GM19463 (cell line): ENCODE measurements around the gene LY6G6C.
"Not testable (repeated sequence)": the region's sequence is repeated elsewhere in the genome, so short reads cannot be mapped to it uniquely, and the experiment has no call there.

ENCODE experiments used
- ATAC-seq: cut with Tn5 transposase; IDR thresholded peaks from one replicate; pipeline ENCODE4 v1.9.1; 2021; ENCODE audit warnings: mild to moderate bottlenecking, moderate library complexity; ENCODE audit not compliant: unreplicated experiment

LY6G6C gene

DNA sequence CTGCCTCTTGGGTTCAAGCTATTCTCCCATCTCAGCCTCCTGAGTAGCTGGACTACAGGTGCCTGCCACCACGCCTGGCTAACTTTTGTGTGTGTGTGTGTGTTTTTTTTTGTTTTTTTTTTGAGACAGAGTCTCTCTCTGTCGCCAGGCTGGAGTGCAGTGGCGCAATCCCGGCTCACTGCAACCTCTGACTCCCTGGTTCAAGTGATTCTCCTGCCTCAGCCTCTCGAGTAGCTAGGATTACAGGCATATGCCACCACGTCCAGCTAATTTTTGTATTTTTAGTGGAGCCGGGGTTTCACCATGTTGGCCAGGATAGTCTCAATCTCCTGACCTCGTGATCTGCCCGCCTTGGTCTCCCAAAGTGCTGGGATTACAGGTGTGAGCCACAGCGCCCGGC, 12.4 kb downstream of the LY6G6C start:
- ATAC-seq = not testable (repeated sequence)

DNA sequence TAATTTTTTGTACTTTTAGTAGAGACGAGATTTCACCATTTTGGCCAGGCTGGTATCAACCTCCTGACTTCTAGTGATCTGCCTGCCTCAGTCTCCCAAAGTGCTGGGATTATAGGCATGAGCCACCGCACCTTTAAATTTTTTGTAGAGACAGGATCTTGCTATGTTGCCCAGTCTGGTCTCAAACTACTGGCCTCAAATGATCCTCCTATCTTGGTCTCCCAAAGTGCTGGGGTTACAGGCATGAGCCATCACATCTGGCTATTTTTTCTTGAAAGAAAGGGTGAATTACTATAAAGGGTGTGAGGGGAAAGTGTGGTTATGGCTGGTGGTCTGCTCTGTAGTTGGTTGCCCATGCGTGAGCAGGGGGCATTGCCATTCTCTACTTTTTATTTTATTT, 13.3 kb downstream of the LY6G6C start:
- ATAC-seq = no peak

DNA sequence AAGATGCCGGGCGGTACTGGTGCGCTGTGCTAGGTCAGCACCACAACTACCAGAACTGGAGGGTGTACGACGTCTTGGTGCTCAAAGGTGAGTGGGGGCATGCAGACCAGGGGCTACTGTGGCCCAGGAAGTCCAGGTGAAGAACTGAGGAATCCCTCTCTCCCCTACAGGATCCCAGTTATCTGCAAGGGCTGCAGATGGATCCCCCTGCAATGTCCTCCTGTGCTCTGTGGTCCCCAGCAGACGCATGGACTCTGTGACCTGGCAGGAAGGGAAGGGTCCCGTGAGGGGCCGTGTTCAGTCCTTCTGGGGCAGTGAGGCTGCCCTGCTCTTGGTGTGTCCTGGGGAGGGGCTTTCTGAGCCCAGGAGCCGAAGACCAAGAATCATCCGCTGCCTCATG, 13.8 kb downstream of the LY6G6C start:
- ATAC-seq = no peak

DNA sequence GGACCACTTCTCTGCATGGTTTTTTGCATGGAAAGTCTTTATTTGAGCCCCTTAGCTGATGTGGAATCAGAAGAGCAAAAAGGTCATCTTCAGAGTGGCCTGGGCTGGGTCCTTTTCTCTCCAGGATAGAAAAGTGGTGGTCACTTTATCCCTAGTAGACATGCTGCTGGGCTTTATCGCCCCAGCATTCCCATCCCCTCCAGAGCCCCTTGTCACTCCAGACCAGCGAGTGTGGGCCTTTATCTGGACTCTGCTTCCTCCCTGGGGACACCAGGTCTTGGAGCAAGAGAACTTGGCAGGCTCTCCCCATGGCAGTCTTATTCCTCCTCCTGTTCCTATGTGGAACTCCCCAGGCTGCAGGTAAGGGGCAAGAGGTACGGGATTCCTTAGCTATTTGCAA, 14.9 kb downstream of the LY6G6C start, which contains the start of gene LY6G6F:
LY6G6F (plus strand) TSS at position 268 of the 400 bp plus-strand sequence; CDS start at position 309, 41 bp downstream.
- ATAC-seq = no peak

DNA sequence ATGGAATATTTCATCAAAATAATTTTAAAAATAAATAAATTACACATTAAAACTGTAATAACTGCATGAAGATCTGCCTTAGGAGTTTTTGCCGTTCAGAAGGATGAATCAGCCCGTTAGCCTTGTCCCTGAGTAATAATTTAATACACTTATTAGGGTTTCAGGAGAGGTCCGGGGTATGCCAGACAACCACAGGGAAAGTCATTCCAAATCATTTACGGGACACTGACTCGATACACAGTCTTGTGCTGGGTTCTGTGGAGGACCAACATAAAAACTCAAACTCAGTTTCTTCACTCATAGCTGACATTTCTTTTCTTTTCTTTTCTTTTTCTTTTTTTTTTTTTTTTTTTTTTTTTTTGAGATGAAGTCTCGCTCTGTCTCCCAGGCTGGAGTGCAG, 15.6 kb downstream of the LY6G6C start:
- ATAC-seq = no peak

DNA sequence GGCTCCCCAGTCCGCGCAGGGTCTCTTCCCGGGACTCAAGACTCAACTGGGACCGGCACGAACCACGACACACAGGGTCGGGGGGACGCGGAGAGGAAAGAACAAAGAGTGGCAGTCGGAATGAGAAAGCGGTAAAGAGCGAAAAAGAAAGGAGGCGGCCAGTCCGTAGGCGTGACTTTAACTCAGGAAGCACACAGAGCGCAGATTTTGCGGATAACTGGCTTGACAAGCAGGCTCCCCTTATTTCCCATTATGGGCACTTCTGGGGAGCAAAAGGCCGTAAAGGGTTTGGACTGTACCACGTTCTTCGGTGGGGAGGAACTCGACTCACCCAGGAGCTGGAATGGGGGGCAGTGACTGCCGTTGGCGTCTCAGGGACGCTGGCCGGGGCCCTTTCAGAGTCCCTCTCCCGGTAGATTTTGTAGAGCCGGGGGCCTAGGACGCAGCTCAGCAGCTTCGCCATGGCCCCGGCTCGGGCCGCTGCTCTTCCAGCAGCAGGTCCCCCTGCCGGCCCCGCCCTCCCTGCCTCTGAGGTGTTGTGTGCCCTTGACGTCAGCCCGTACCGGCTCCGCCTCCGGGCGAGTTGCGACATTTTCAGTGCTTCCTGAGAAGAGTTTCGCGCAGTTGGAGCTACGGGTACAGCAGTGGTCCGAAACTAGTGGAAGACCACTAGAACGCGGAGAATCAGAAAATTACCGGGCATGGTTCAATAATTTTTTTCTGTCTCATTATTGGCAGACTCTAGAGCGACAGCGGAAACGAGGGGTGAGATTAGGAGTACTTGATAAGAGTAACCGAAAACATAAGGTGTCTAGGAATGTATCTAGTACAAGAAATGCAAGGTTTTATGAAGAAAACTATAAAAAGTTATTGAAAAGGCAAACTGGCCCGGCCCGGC, 18.5 kb downstream of the LY6G6C start, which contains the start of gene ABHD16A:
ABHD16A (minus strand) TSS at position 506 of the 898 bp plus-strand sequence; CDS start at position 463, 43 bp downstream.
- peak; percentile 95 for ATAC-seq

DNA sequence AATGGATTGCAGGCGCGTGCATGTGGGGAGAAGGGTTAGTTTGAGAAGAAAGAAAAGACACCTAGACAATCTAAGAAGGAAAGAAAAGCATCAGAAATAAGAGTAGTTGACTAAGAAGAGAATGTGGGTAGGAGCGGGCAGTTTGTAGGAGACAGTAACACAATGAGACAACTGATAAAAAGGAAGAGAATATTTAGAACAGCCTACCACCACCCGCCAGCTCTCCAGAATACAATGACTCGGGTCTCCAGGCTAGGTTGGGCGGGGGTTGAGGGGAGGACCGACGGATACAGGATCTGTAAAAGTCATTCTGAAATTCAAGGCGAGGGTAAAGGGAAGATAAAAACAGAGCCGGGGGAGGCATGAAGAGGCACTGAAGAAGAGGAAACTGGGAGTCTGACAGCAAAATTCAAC, 19.1 kb downstream of the LY6G6C start:
- no peak for ATAC-seq

DNA sequence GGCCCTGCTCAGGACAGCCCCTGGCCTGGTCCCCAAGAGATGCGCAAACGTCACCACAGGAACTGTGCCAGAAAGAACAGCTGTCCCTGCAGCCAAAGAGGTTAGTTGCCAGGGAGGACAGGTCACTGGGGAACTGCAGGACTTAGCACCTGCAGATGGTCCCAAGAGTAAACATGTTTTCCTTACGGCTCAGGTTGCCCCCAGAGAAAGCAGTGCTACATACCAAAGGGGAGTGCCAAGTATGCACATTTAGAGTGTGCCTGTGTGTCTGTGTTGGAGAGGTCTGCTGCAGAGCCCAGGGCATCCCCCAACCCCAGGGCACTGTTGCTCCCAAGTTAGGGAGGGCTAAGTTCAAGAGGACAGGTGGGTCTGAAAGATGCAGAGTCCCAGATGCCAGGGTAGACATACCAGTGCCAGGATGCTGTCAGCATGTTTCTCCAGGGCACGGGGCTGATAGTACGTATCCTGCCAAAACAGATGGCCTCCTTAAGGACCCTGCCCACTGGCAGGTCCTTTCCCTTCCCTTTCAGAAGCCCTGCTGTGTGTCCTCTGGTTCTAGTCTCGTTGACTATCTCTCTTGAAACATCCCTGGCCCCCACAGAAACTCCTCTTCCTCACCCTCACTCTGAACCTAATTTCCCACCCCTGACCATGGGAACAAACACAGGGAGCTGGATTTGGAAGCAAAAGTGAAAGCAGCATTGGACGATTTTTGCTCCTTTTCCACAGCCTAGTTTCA, 19.7 kb downstream of the LY6G6C start:
- ATAC-seq = no peak

DNA sequence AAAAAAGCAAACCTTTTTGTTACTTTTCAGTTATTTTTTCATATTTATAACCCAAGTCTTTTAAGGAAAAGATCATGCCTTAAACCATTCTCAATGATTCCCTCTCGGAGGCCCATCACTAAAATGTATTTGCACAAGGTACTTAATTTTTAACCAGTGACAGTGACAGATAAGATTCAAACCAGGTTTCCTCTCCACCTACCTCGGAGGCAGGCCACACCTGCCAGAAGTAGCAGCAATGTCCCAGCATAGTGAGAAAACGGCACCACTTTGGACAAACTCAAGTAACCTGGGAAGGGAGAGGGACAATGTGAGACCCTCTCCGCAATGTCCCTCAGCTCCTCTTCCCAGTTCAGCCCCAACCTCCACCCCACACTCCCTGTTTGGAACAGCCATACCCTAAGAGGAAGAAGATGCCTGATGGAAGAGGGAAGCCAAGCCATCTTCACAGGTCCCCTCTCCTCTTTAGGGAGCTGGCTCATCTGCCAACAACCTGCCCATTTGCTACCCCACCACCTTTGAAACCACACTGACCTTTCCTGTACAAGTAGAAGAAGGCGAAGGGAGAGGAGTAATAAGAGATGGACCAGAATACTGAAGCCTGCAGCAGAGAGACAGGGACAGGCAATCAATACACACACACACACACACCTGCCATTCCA, 20.7 kb downstream of the LY6G6C start:
- no peak for ATAC-seq

DNA sequence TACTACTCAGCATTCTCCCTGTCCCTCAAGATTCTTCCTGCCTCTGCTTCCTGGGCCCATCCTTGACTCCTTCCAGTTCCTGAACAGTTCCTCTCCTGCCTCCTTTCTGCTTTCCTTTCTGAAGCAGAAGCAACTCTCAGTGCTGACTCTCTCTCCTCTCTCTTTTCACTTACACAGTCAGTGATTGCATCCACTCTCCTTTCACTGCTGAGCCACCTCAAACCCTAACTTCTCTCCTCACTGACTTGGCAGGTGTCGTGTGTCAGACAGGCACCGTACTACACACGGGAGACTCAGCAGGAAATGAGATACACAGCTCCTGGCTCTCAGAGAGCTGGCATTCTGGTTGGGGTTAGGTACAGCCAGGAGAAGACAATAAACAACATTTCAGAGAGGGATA, 24.0 kb downstream of the LY6G6C start:
- ATAC-seq = no peak

DNA sequence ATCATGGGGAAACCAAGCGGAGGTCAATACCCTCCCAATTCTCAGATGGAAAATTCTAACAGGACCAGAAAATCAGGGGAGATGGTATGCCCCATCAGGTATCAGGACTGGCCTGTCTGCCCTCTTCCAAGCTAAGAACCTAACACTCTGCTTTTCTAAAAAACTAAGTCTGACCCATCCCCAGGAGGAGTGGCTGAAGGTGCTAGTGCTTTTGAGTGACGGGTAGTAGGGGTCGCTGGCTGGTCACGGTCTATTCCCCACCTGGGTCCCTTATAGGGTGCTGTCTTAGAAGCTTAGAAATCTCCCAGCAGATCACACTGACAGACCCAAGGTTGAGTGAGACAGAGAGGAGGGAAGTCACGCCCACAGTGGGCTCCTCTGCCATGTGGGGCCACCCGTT, 28.0 kb downstream of the LY6G6C start:
- no peak for ATAC-seq

DNA sequence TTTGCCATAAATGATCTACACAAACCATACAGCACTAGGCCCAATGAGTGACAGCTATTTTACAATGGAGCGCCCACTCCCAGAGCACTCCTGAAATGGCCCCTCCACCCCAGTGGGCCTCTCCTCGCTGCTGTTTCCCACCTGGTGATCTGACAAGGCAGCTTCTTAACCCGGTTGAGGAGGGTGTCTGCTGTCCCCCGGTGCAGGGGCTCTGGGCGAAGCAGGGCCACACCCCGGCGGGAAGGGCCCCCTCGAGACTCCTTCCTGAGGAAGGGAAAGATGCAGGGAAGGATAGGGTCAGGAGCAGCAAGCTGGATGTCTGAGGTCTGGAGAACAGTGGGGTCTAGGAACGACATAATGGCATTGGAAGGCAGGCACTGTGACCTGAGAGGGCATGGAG, 28.7 kb downstream of the LY6G6C start:
- ATAC-seq = no peak

DNA sequence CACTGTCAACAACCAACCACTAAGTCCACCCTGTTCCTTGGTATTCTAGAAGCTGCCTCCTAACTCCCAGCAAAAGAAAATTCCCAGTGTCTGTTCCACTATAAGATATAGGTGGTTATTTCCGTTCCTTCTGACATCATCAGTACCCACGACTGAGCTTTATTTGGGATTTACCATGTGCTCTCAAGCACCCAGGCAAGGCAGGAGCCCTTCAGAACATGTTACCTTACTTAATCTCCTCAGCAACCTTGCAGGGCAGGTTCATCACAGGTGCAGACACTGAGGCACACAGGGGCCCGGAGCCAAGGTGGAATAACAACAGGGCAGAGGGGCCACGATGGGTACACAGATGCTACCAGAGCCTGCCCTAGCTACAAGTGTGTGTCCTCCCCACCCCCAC, 29.2 kb downstream of the LY6G6C start:
- ATAC-seq = no peak

DNA sequence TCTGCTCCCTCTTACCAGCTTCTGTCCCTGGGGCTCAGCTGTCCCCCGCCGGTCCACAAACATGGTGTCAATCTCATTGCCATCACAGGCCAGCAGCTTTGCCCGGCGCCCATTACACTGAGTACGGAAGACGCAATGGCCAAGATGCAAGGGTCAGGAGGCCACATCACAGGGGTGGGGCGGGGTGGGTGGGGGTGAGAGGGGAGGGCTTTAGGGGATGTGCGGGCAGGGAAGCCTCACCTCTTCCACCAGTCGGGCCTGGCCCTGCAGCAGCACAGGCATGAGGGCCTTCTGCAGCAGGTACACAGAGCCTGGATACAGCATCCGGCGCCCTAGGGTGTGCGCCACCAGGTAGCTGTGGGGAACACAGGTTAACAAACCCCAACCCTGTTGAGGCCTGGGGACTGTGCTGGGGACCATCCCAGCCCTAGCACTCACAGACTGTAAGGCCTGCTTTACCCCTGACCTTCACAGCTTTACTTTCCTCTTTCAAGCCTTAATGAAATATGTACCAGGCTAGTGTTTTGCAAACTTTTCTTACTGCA, 29.9 kb downstream of the LY6G6C start:
- no peak for ATAC-seq

DNA sequence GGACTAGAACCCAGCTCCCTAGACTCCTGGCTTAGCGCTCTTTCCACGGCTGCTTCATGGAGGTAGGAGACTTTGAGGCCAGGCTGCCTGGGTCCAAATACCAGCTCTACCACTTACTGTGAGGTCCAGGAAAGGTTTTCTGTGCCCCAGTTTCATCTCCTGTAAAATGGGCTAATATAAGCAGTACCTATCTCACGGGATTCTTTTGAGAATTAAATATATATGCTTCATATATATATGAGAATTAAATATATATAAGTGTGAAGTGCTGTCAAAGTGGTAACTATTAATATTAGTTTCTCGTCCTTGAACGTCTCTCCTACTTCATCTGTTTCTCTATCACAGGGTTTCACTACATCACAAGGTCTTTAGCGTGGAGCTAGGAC, 30.5 kb downstream of the LY6G6C start:
- no peak for ATAC-seq

DNA sequence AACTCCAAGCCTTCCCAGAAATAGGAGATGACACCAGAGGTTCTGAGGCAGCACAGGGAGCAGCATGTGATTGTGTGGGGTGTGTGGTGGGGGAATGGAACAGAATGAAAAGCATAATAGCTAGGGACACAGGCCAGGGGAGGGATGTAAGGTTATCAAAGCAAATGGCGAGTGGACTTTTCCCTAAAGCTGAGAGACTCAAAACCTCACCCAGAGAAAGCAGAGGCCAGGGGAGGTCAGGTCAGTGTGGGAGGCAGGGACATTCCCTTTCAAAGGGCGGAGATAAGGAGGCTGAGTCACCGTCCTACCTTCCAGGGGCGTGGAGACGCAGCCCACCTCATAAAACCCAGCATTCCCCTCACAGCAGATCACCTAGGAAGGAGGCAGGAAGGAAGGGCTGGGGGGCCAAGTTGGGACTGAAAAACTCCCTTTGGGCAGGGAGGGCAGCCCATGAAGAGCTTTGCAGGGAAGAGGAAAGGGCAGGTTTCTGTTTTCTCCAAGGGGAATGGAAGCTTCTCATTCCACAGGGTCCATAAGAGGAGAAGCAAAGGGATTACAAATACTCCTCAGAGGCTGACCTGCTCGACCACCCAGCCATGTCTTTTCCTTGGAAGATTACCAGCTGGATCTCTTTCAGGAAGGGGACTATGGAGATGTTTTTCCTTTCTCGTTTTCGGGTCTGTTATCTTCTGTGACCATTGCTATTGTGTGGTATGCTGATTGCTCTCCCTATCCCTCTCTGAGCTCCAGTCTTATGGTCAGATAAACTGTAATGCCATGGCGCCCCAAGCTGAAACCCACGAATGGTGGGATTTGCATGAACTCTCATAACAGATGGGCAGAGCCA, 31.1 kb downstream of the LY6G6C start:
- no peak for ATAC-seq

DNA sequence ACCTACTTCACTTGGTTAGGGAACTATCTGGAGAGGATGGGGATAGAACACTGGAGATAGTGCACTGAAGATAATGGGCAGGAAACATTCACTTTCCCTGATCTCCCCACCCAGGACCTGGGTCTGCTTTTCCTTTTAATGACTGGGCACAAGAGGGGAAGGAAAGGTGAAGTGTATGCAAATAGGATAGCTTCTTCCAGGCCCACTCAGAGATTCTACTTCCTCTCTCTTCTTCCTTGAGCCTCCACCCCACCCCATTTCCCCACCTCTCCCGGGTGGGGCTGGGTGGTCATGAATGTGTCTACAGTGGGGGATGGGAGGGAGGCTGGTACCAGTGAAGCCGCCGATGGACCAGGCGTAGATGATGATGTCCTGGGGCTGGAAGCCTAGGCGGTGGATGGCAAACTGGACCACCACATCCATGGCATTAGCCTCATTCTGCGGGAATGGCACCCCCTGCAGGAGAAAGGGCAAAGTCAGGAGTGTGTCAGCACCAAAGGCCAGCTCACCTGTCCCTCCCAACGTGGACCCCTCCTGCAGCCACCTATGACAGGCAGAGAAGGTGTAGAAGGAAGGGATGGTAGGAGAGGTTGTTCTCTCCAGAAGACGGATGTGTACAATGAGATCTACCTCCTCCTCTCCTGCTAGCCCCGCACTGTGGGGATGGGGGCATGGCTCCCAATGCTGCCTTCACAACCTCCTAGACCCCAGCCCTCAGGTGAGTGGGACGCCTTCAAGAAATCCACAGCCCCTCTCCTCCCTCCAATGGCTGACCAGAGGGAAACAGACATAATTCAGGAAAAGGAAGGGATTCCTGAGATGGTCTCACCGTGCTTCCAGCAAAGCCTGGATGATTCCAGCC, 32.1 kb downstream of the LY6G6C start:
- no peak for ATAC-seq

DNA sequence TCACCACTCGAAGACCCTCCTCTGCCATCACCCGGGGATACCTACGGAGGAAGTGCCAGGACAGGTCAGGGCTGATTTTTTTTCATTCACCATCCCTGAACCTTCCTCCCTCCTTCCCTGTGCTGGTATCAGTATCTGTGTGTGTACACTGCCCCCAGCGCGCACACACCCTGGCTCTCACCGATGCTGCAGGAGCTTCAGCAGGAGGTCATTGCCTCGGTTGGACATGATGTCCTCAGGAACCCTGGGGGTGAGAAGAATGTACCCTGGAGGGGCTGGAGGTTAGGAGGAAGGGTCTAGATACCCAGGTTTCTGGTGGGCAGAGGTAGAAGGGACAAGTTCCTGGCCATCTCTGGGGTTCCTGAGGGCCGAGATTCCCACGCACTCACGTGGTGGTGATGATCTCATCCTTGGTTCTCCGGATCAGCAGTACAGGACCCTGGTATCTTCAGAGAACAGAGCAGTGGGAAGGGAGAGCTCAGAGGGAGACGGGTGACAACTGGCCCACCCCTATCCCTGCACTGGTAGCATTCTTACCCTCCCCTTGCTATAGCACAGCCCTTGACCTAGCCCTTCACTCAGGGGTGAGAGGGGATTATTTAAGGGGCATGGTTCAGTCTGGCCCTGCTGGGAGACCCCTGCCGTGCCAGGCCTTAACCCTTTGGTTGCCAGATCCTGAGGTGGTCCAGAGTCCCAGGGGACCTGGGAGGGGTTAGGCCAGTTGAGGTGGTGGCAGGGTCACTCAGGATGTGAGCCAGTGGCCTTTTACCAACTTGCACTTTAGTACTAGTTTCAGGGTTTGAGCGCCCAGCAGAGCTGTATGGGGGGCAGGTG, 33.5 kb downstream of the LY6G6C start:
- ATAC-seq = no peak
